Uterus (tissue), 4 donors: ENCODE measurements around the gene ERF. TPM values are rescaled to one million over a fixed set of nuclear protein-coding genes. Genes with fewer than 3 reads are reported as not detected.

ENCODE experiments used
- DNase-seq, 2 donors: peaks; one replicate each; pipeline ENCODE4 v3.0.0-alpha.2; 2019 to 2020
- H3K27ac ChIP-seq, 2 donors: fragments of 200-600 bp; sonication (generic); 1 replicate in 1 of 2; 2 replicates in 1 of 2; pipeline ENCODE4 v1.5.1; 2016 to 2018
- H3K27me3 ChIP-seq, 2 donors: fragments of 200-600 bp; sonication (generic); one replicate each; pipeline ENCODE4 v1.5.1; 2018 to 2019; ENCODE audit warnings: control low read depth in 1 of 2
- H3K36me3 ChIP-seq, 2 donors: fragments of 200-600 bp; sonication (generic); one replicate each; pipeline ENCODE4 v1.5.1; 2019; ENCODE audit warnings: control low read depth in 1 of 2
- H3K4me1 ChIP-seq, 2 donors: fragments of 200-600 bp; sonication (generic); one replicate each; pipeline ENCODE4 v1.5.1; 2018 to 2019; ENCODE audit warnings: control low read depth in 1 of 2
- H3K4me3 ChIP-seq, 2 donors: fragments of 200-600 bp; sonication (generic); 1 replicate in 1 of 2; 2 replicates in 1 of 2; pipeline ENCODE4 v1.5.1; 2018 to 2019; ENCODE audit warnings: mild to moderate bottlenecking in 1 of 2
- H3K9me3 ChIP-seq, 2 donors: fragments of 200-600 bp; sonication (generic); one replicate each; pipeline ENCODE4 v1.5.1; 2019; ENCODE audit warnings: control low read depth in 1 of 2
- CTCF ChIP-seq, 4 experiments: fragments of 200-600 bp in 2 of 4; fragments of 450-650 bp in 2 of 4; sonication (generic) in 2 of 4; IDR thresholded peaks; one replicate each; pipeline ENCODE4 v1.5.1; 2016 to 2019; ENCODE audit warnings: antibody characterized with exemption in 4 of 4, mild to moderate bottlenecking in 2 of 4, moderate library complexity in 1 of 4
- POLR2A ChIP-seq, 2 donors: fragments of 450-650 bp; IDR thresholded peaks; one replicate each; pipeline ENCODE4 v1.6.1; 2016; ENCODE audit warnings: antibody characterized with exemption in 2 of 2, mild to moderate bottlenecking in 1 of 2, moderate library complexity in 1 of 2
- intact Hi-C: fragments of 100-400 bp; cut with DNase I; formaldehyde crosslinking; loops from one replicate; pipeline ENCODE4 v1.15.1; 2023; ENCODE audit warnings: low total_unique reads
- total RNA-seq, 4 donors: library from RNA; depleted of rRNA in 3 of 4; stranded (reverse); fragments of >200 nt in 3 of 4; gene quantifications; one replicate each; pipeline versions ENCODE4 v1.1.0 to v1.2.4, GENCODE V29; 2014 to 2023
- donor health status: DM: yes; HTN: yes; CAD: no.

ERF gene
- total RNA-seq, 4 donors from 2014 or later = 14.1 to 141 (median 42.9) TPM

GRCh38 chr19:42225718-42226292, 29.1 kb downstream of the ERF start:
- Histone ChIP-seq H3K36me3 (no peaks in the 10 kb centered on the region), H3K4me3 (no peak overlapping the region), H3K4me1 (peaks cover 0 to 7% of the 10 kb centered on the region in 2 donors), H3K27me3 (no peaks in the 10 kb centered on the region), H3K9me3 (no peaks in the 10 kb centered on the region), H3K27ac (no peak overlapping the region)
- DNase-seq = no peak
- TF ChIP-seq CTCF (IDR thresholded peaks at IDR 0.05) (no peak), POLR2A (IDR thresholded peaks at IDR 0.05) (no peak)
- intact Hi-C loops = no loop called here

- peaks cover 0 to 8% of the 10 kb centered on the region in 2 donors for H3K4me1 ChIP-seq
- DNase-seq = no peak
- no peaks in the 10 kb centered on the region for H3K9me3 ChIP-seq
- intact Hi-C loops = no loop called here
- no peaks in the 10 kb centered on the region for H3K36me3 ChIP-seq
- H3K27ac ChIP-seq = no peak overlapping the region
- TF ChIP-seq POLR2A (IDR thresholded peaks at IDR 0.05) = no peak
- H3K4me3 ChIP-seq = no peak overlapping the region
- H3K27me3 ChIP-seq = no peaks in the 10 kb centered on the region
These were observed 29.8 kb downstream of the ERF start for GRCh38 chr19:42224940-42225717.

GRCh38 chr19:42220751-42221097, 34.2 kb downstream of the ERF start:
- peak overlapping the region; percentile 79 to 88 for H3K27ac ChIP-seq
- TF ChIP-seq CTCF (IDR thresholded peaks at IDR 0.05) = no peak
- TF ChIP-seq POLR2A (IDR thresholded peaks at IDR 0.05) = no peak
- H3K27me3 ChIP-seq = no peaks in the 10 kb centered on the region
- H3K4me3 ChIP-seq = peak overlapping the region; percentile 59 to 98
- no peak for DNase-seq
- no peaks in the 10 kb centered on the region for H3K9me3 ChIP-seq
- intact Hi-C loops = no loop called here
- H3K36me3 ChIP-seq = no peaks in the 10 kb centered on the region
- H3K4me1 ChIP-seq = peaks cover 0 to 9% of the 10 kb centered on the region in 2 donors

GRCh38 chr19:42219812-42220750, 34.8 kb downstream of the ERF start, which contains the start of gene ZNF526:
Gene ZNF526 (plus strand): TSS chr19:42220312. CDS start chr19:42224404, 4,092 bp downstream.
- Histone ChIP-seq H3K36me3 (no peaks in the 10 kb centered on the region), H3K4me1 (peaks cover 0 to 9% of the 10 kb centered on the region in 2 donors), H3K4me3 (peak within 1 kb of the TSS; percentile 59 to 98), H3K9me3 (no peaks in the 10 kb centered on the region), H3K27me3 (no peaks in the 10 kb centered on the region), H3K27ac (peak within 1 kb of the TSS; percentile 79 to 88)
- TF ChIP-seq CTCF (IDR thresholded peaks at IDR 0.05) (peak in 2 of 4 experiments; percentile 3 to 18), POLR2A (IDR thresholded peaks at IDR 0.05) (peak; percentile 76 to 78)
- intact Hi-C loops = no loop called here
- DNase-seq = peak; percentile 96 to 98
